AG04450 (cell line): ENCODE data around the gene SLC35F1. TPM values are rescaled to one million over a fixed set of nuclear protein-coding genes. Genes with fewer than 3 reads are reported as not detected.

ENCODE experiments used
- CTCF ChIA-PET: fragments of 300-600, 350-600 bp; formaldehyde crosslinking; extraction: SDS; loops from one replicate; lab custom pipeline; 2022; ENCODE audit warnings: antibody characterized with exemption, inconsistent platforms; lab: Charles Lee
- POLR2A ChIA-PET: fragments of 350-600 bp; formaldehyde crosslinking; extraction: SDS; loops from one replicate; lab custom pipeline; 2021; ENCODE audit warnings: antibody characterized with exemption, inconsistent platforms; lab: Yijun Ruan, JAX
- DNase-seq: peaks from one replicate; pipeline ENCODE4 v3.0.0-alpha.2; 2011; ENCODE audit warnings: low read depth, low spot score
- H3K27ac ChIP-seq: one replicate; pipeline ENCODE4 v1.5.1; 2012; ENCODE audit warnings: low read depth, low read length, control low read depth
- H3K27me3 ChIP-seq: one replicate; pipeline ENCODE4 v1.6.0; 2012; ENCODE audit warnings: low read length; ENCODE audit not compliant: control insufficient read depth, insufficient read depth
- H3K4me3 ChIP-seq: 2 replicates; pipeline ENCODE4 v1.5.1; 2011; ENCODE audit warnings: mild to moderate bottlenecking, low read depth, low read length, control low read depth
- H3K9me3 ChIP-seq: 2 replicates; pipeline ENCODE4 v1.5.1; 2012; ENCODE audit warnings: low read length; ENCODE audit not compliant: control insufficient read depth, insufficient read depth
- CTCF ChIP-seq: IDR thresholded peaks from 2 replicates; pipeline ENCODE4 v1.5.1; 2011; ENCODE audit warnings: low read depth, low read length, control low read depth, inconsistent platforms
- polyA plus RNA-seq: library from polyadenylated mRNA; depleted of rRNA; stranded (reverse); fragments of >200 nt; gene quantifications from 2 replicates; pipeline ENCODE4 v1.2.3, GENCODE V29; 2011

SLC35F1 gene
- polyA plus RNA-seq, 1 experiment, result 0.14 TPM

DNA sequence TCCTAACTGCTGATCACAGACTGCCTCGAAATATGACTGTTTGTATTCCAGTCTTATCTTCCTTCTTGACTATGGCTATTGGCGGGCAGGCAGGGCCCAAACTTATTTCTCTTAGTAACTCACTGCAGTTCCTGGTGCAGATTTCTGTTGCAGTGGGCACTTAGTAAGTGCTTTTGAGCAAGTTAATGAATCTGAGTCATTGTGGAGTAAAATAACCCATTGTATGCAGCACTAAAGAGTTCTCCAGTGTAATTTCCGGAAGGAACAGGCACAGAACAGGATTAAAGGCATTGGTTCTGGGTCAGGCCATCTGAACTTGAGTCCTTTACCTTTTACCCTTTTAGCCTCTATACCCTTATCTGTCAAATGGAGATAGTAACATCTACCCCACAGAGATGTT, 23.6 kb downstream of the SLC35F1 start:
- TF ChIP-seq CTCF, result no peak
- Histone ChIP-seq H3K4me3 (no peak overlapping the region), H3K9me3 (no peaks in the 10 kb centered on the region), H3K27me3 (no peaks in the 10 kb centered on the region), H3K27ac (no peak overlapping the region)
- no peak for DNase-seq
- CTCF ChIA-PET, result no interaction called here
- POLR2A ChIA-PET, result no interaction called here

DNA sequence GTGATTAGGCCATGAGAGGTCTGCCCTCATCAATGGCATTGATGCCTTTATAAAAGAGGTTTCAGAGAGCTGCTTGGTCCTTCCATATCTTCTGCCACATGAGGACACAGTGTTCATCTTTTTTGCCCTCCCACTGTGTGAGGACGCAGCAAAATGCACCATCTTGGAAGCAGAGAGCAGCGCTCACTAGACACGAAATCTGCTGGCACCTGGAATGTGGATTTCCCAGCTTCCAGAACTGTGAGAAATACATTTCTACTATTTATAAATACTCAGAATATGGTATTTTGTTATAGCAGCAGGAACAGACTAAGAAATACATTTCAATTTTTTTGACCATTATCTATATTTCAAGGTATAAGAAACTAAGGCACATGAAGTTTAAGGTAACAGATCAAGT, 24.9 kb downstream of the SLC35F1 start:
- DNase-seq, result no peak
- ChIA-PET CTCF (no interaction called here), POLR2A (no interaction called here)
- TF ChIP-seq CTCF, result no peak
- H3K27ac ChIP-seq, result no peak overlapping the region
- no peaks in the 10 kb centered on the region for H3K9me3 ChIP-seq
- no peaks in the 10 kb centered on the region for H3K27me3 ChIP-seq
- H3K4me3 ChIP-seq, result no peak overlapping the region

GRCh38 chr6:117932676-117933075, 25.6 kb downstream of the SLC35F1 start:
- TF ChIP-seq CTCF, result no peak

DNA sequence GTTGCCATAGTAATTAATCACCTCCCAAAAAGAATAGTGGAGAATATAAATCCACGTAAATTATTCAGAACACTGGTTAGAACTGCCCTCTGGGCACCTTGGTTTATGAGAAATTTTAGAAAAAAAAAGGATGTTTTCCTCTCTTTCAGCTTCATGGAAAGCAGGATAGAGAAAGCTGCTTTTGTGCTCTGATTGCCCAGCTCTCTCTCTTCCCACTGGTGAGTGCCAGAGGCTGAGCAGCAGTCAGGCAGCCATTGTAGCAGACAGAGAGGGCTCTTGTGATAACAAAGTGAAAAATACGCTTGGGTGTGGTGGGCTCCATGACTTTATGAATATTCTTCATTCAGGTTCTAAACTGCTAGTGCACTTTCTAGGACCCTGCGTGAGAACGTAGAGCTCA, 26.4 kb downstream of the SLC35F1 start:
- no peak for DNase-seq
- POLR2A ChIA-PET, result no interaction called here
- H3K27ac ChIP-seq, result no peak overlapping the region
- CTCF ChIA-PET, result no interaction called here
- no peak for TF ChIP-seq CTCF
- H3K4me3 ChIP-seq, result no peak overlapping the region
- H3K9me3 ChIP-seq, result no peaks in the 10 kb centered on the region
- H3K27me3 ChIP-seq, result no peaks in the 10 kb centered on the region

More at GRCh38 chr6:117932676-117933075, 25.6 kb downstream of the SLC35F1 start:
- no peaks in the 10 kb centered on the region for H3K27me3 ChIP-seq
- no peaks in the 10 kb centered on the region for H3K9me3 ChIP-seq
- no peak for DNase-seq
- no peak overlapping the region for H3K4me3 ChIP-seq
- CTCF ChIA-PET, result no interaction called here
- H3K27ac ChIP-seq, result no peak overlapping the region
- POLR2A ChIA-PET, result no interaction called here

GRCh38 chr6:117938311-117938995, 31.4 kb downstream of the SLC35F1 start:
- ChIA-PET POLR2A (no interaction called here), CTCF (no interaction called here)
- no peak for TF ChIP-seq CTCF
- no peak overlapping the region for H3K27ac ChIP-seq
- H3K27me3 ChIP-seq, result no peaks in the 10 kb centered on the region
- H3K9me3 ChIP-seq, result no peaks in the 10 kb centered on the region
- H3K4me3 ChIP-seq, result no peak overlapping the region
- no peak for DNase-seq
